PC-9 (cell line): ENCODE results near the gene GOLGA6L10.
"Not testable (repeated sequence)": the region's sequence is repeated elsewhere in the genome, so short reads cannot be mapped to it uniquely, and the experiment has no call there.

Source experiments
- CTCF ChIP-seq: fragments of 200-600 bp; sonication (generic); conservative IDR thresholded peaks from 2 replicates; pipeline ENCODE4 v1.6.1; 2017; ENCODE audit warnings: mixed run types, antibody characterized with exemption, mild to moderate bottlenecking, moderate library complexity
- EZH2 ChIP-seq: fragments of 200-600 bp; sonication (generic); IDR thresholded peaks from 2 replicates; pipeline ENCODE4 v1.8.0; 2017; ENCODE audit warnings: antibody characterized with exemption, low read depth

- not testable (repeated sequence) for TF ChIP-seq CTCF, EZH2
Observed at GRCh38 chr15:82330921-82331320, 18.4 kb downstream of the GOLGA6L10 start.
